IPS-15b (cell line): ENCODE data around the gene CD58.

Source experiments
- H3K27me3 ChIP-seq: one replicate; pipeline ENCODE4 v1.6.1; 2013; ENCODE audit warnings: low read length; ENCODE audit not compliant: control insufficient read depth, insufficient read depth
- H3K36me3 ChIP-seq: one replicate; pipeline ENCODE4 v1.6.1; 2013; ENCODE audit warnings: low read length; ENCODE audit not compliant: control insufficient read depth, insufficient read depth
- H3K4me1 ChIP-seq: one replicate; pipeline ENCODE4 v1.6.1; 2013; ENCODE audit warnings: mild to moderate bottlenecking, low read length; ENCODE audit not compliant: control insufficient read depth, insufficient read depth
- H3K4me3 ChIP-seq: one replicate; pipeline ENCODE4 v1.5.1; 2013; ENCODE audit warnings: low read depth, low read length
- H3K9ac ChIP-seq: one replicate; pipeline ENCODE4 v1.6.1; 2013; ENCODE audit warnings: low read depth, mild to moderate bottlenecking, low read length
- H3K9me3 ChIP-seq: one replicate; pipeline ENCODE4 v1.6.1; 2013; ENCODE audit warnings: mild to moderate bottlenecking, low read length; ENCODE audit not compliant: control insufficient read depth, insufficient read depth

Gene CD58

DNA sequence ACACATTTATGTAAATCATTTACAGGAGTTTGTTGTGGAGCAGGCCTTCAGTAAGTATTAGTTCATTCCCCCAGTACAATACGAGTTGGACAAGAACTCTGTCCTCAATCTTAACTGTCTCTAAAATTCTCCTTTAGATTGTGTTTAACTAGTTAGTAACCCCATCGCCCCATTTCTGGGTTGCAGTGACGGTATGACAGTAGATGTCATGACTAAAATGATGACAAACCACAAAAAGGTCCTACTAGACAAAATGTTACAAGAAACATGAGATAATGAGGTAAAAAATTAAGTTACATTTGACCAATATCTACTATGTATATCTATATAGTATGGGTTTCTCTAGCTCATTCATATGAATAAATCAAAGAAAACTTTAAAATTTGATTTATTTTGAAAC lies 41.1 kb downstream of the CD58 start:
- H3K4me1 ChIP-seq, result no peaks in the 10 kb centered on the region
- no peaks in the 10 kb centered on the region for H3K27me3 ChIP-seq
- H3K9me3 ChIP-seq, result no peaks in the 10 kb centered on the region
- no peak overlapping the region for H3K9ac ChIP-seq
- no peak overlapping the region for H3K4me3 ChIP-seq
- no peaks in the 10 kb centered on the region for H3K36me3 ChIP-seq

DNA sequence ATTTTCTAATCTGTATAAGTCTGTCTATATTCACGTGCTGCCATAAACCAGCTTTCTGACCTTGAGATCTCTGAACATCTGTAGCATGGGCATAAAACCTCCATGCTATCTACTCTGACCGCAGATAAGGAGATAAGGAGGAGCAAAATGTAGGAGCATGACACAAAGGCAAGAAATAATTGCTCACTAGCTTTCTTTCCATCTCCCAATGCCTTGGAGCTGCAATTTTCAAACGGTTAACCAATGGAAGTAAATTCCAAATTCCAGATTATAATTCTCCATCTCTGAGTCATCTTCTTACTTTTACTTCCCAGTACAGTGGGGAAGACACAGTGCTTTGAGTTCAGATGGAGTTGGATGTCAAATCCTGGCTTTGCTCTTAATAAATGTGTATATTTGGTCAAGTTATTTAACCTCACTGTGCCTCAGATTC lies 41.6 kb downstream of the CD58 start:
- H3K4me3 ChIP-seq, result no peak overlapping the region
- no peaks in the 10 kb centered on the region for H3K4me1 ChIP-seq
- H3K9ac ChIP-seq, result no peak overlapping the region
- H3K36me3 ChIP-seq, result no peaks in the 10 kb centered on the region
- no peaks in the 10 kb centered on the region for H3K9me3 ChIP-seq
- H3K27me3 ChIP-seq, result no peaks in the 10 kb centered on the region

DNA sequence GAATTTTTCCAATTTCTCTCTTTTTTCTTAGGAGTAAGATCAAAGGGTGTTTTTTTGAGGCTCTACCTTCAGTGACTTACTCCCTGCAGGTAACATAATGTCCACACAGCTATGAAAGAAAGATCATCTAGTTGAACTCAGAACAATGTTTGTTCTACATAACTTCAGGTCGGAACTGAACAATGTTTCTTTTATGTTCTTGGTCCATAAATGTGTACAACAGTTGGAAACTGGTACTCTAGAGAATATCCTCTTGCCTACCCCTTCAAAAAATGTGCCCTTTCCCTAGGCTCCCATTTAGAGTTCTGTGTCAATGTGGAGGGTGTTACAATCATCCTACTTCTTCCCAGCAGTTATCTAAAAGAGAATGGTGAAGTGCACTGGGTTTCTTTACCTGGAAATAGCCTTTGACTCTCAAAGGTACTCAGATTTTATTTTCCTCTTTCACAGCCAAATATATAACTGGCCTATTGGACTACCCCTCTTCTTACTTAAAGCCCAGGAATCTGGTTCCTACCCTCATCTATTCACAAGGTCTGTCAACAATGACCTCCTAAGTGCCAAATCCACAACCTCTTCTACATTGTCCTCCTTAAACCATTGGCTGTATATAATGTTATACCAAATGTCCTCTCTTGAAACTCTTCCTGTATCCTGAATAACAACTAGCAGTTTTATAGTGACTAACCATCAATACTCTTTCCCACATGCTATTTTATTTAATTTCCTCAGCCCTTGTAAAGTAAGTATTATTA lies 42.3 kb downstream of the CD58 start:
- H3K9me3 ChIP-seq, result no peaks in the 10 kb centered on the region
- no peak overlapping the region for H3K9ac ChIP-seq
- H3K36me3 ChIP-seq, result no peaks in the 10 kb centered on the region
- no peaks in the 10 kb centered on the region for H3K27me3 ChIP-seq
- no peak overlapping the region for H3K4me3 ChIP-seq
- no peaks in the 10 kb centered on the region for H3K4me1 ChIP-seq

DNA sequence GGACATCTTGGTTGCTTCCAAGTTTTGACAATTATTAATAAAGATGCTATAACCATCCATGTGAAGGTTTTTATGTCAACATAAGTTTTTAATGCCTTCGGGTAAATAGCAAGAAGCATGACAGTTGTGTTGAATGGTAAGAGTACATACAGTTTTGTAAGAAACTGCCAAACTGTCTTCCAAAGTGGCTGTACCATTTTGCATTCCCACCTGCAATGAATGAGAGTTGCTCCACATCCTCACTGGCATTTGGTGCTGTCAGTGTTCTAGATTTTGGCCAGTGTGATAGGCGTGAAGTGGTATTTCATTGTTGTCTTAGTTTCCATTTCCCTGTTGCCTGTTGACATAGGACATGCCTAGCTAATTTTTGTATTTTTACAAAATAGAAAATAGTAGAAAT lies 45.4 kb downstream of the CD58 start:
- no peak overlapping the region for H3K9ac ChIP-seq
- H3K9me3 ChIP-seq, result no peaks in the 10 kb centered on the region
- no peaks in the 10 kb centered on the region for H3K36me3 ChIP-seq
- no peaks in the 10 kb centered on the region for H3K4me1 ChIP-seq
- H3K27me3 ChIP-seq, result no peaks in the 10 kb centered on the region
- H3K4me3 ChIP-seq, result no peak overlapping the region

DNA sequence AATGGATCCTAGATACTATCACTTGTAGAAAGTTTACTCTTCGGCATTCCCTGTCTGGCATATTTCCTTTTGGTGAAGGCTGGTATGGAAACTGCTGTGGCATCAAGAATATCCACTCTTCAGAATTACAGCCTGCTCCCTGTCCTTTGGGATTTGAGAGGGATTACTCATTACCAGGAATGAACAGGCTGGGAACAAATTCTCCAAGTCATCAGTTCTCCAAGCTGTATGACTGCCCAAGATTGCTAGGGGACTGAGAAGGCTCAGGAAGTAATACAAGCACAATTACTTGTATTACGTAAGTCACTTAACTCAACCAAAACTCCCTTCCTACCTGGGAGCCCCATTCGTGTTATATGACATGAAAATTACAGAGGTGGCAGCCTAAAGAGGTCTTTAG lies 49.6 kb downstream of the CD58 start:
- Histone ChIP-seq H3K9me3 (no peaks in the 10 kb centered on the region), H3K36me3 (no peaks in the 10 kb centered on the region)

DNA sequence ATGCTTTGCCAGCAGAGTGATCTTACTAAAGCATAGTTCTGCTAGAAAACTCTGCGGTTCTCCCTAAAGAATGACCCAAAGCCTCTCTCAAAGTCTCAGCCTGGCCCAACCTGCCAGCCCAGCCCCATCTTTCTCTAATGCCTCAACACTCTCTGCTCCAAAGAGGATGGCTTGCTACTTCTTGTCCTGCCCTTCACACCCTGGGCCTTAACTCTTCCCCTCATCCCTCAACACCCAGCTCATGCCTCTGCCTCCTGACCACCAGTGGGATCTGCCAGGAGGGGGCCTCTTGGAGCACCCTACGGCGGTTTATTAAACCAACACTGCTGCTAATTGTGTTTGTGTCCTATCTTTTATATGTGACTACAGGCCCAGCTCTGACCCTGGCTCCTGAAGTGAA lies 52.4 kb downstream of the CD58 start:
- Histone ChIP-seq H3K9me3 (no peaks in the 10 kb centered on the region), H3K4me1 (no peaks in the 10 kb centered on the region), H3K36me3 (no peaks in the 10 kb centered on the region), H3K4me3 (no peak overlapping the region), H3K27me3 (no peaks in the 10 kb centered on the region), H3K9ac (no peak overlapping the region)

More for the DNA sequence above, 49.6 kb downstream of the CD58 start:
- Histone ChIP-seq H3K27me3 (no peaks in the 10 kb centered on the region), H3K4me1 (no peaks in the 10 kb centered on the region), H3K4me3 (no peak overlapping the region), H3K9ac (no peak overlapping the region)

DNA sequence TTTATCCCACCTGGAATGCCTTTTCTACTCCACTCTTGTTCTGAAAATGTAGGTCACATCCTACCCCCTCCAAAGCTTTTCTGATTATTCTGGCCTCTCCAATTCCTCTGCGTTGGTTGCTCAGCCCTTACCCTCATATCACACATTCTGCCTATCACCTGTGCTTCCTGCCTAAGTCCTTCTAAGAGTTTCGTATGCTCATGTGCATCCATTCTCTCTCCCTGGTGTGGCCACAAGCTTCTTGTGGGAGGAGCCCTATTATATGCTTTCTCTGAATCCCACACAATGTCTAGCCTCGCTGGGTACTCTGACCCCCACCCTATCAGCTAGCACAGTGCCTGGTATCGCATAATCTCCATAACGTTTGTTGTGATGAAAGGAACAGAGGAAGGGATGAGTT lies 54.2 kb downstream of the CD58 start:
- Histone ChIP-seq H3K9ac (no peak overlapping the region), H3K36me3 (no peaks in the 10 kb centered on the region), H3K4me1 (no peaks in the 10 kb centered on the region), H3K9me3 (no peaks in the 10 kb centered on the region), H3K4me3 (no peak overlapping the region), H3K27me3 (no peaks in the 10 kb centered on the region)

DNA sequence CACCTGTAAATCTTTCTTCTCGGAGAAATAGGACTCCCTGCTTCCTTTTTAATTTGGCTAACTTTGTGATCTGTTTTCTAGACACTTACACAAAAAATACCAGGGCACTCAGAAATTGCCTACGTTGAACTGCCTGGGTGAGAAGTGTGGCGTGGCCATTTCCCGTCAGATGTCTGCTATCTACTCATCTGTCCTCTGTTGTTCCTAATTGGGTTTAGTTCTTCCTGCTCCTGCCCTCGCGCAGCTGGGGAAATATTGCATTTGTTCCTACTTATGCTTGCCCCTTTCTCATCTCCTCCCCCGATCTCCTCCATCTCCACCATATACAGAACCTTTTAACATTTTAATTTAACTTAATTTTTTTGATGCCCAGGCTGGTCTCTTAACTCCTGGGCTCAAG lies 55.1 kb downstream of the CD58 start:
- Histone ChIP-seq H3K9me3 (no peaks in the 10 kb centered on the region), H3K4me1 (no peaks in the 10 kb centered on the region), H3K9ac (no peak overlapping the region), H3K4me3 (no peak overlapping the region), H3K36me3 (no peaks in the 10 kb centered on the region), H3K27me3 (no peaks in the 10 kb centered on the region)

DNA sequence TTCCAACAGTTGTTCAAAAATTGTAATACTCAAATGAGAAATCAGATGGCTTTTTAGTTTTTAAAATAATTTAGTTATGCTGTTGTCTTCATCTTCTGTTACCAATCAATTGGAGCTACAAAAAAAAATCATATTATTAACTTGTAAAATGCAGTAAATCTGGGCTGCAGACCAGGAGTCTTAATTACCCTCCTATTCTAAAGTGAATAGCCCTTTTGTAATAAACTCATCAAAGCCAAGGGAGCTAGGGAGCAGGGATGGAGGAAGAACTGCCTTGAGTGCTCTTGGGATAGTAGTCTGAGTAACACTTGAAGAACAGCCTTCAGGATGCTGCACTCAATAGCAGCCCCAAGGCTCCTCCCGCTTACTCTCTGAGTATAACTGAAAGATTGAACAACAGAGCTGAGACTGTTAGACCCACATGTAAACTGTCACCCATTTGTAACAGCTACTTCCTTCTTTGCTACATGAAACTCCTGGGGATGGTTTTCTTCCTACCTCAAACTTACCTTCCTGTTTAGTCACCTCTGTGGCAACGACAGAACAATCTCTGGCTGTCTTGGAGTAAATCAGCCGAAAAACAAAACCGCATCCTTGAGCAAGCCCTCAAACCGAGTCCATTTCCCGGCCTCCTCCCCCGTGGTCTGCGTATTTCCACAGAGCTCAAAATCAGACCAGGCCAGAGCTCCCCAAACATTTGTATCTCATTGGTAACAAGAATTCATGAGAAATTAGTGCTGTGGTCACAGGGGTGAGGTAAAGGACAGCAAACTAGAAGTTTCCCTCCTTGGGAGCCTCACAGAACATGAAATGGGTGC lies 55.9 kb downstream of the CD58 start:
- Histone ChIP-seq H3K27me3 (no peaks in the 10 kb centered on the region), H3K9ac (no peak overlapping the region), H3K4me3 (no peak overlapping the region), H3K4me1 (no peaks in the 10 kb centered on the region), H3K9me3 (no peaks in the 10 kb centered on the region), H3K36me3 (no peaks in the 10 kb centered on the region)

DNA sequence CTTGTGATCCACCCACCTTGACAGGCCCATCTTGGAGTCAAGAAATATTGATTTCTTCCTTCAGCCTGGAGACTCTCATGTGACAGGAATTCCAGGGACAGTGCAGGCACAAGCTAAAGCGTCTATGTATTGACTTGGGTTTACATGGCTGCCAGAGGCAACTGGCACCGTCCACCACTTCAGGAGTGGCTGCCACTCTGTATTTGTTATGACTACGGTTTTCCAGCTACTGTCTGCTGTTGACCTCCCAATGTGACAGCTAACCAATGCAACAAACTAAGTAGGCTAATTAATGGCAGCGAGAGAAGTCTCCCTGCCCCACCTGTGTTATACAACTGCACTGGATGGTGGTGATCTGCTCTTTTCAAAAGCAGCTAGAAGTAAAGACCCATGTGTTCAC lies 56.9 kb downstream of the CD58 start:
- H3K9ac ChIP-seq, result no peak overlapping the region
- no peaks in the 10 kb centered on the region for H3K4me1 ChIP-seq
- no peaks in the 10 kb centered on the region for H3K27me3 ChIP-seq
- no peaks in the 10 kb centered on the region for H3K9me3 ChIP-seq
- no peak overlapping the region for H3K4me3 ChIP-seq
- H3K36me3 ChIP-seq, result no peaks in the 10 kb centered on the region

DNA sequence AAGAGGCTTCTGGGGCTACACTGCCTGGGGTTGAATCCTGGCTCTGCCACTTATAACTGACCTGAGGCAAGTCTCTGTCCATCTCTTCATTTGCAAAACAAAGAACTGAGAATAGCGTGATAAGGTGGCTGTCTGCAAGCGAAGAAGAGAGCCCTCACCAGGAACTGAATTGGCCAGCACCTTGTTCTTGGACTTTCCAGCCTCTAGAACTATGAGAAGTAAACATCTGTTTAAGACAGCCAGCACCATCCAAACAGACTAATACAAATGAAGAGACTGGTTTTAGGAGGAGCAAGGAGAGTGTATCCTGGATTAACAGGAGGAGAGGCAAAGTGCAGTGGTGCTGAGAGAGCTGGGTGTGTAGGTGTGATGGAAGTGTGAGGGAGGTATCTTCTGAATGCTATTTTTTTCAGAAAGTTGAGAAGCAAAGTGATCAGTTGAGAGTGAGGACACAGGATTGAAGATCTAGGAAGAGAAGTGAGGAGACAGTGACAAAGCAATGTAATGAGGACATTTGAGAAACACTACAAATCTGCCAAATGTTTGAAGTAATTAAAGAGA lies 59.3 kb downstream of the CD58 start:
- Histone ChIP-seq H3K27me3 (no peaks in the 10 kb centered on the region), H3K4me1 (no peaks in the 10 kb centered on the region), H3K36me3 (no peaks in the 10 kb centered on the region), H3K9me3 (no peaks in the 10 kb centered on the region), H3K4me3 (no peak overlapping the region), H3K9ac (no peak overlapping the region)

DNA sequence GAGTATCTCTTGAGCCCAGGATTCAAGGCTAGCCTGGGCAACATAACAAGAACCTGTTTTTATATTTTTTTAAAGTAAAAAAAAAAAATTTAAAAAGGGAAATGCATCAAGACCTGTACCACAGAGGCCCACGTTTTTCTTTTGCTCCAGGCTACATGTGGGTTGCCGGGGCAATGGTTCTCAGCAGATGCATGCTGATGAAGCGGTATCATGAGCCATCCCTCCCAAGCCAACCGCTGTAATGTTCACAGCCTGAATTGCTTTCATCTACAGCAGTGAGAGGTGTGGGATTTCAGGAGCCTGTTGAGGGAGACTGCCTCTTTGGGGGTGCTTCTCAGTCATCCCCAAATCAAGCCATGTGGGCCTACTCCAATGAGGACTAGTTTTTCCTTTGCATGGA lies 60.5 kb downstream of the CD58 start:
- Histone ChIP-seq H3K36me3 (no peaks in the 10 kb centered on the region), H3K9ac (no peak overlapping the region), H3K4me1 (no peaks in the 10 kb centered on the region), H3K9me3 (no peaks in the 10 kb centered on the region), H3K27me3 (no peaks in the 10 kb centered on the region), H3K4me3 (no peak overlapping the region)
